ENCODE measurements around the gene SMARCA2.

DNA sequence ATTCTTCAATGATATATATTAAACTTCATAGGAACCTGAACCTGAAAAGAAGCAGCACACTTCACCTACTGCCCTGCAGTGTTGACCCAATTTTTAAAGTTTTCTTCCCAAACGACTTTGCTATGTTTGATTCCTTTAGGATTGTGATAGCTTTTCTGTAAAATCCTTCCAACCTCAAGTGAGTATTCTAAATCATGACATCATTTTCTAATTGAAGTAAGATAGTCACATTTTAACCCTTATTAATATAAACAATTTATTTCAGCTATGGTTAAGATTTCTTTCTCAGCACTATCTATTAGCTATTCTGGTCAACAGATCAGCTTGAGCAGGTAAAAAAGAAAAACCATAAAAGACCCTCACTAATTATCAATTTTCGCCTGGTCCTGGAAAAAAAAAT is 162.0 kb downstream of the SMARCA2 start:
- TF ChIP-seq, protein P1, sequence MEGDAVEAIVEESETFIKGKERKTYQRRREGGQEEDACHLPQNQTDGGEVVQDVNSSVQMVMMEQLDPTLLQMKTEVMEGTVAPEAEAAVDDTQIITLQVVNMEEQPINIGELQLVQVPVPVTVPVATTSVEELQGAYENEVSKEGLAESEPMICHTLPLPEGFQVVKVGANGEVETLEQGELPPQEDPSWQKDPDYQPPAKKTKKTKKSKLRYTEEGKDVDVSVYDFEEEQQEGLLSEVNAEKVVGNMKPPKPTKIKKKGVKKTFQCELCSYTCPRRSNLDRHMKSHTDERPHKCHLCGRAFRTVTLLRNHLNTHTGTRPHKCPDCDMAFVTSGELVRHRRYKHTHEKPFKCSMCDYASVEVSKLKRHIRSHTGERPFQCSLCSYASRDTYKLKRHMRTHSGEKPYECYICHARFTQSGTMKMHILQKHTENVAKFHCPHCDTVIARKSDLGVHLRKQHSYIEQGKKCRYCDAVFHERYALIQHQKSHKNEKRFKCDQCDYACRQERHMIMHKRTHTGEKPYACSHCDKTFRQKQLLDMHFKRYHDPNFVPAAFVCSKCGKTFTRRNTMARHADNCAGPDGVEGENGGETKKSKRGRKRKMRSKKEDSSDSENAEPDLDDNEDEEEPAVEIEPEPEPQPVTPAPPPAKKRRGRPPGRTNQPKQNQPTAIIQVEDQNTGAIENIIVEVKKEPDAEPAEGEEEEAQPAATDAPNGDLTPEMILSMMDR (IDR thresholded peaks at IDR 0.05), result no peak
- no peak for TF ChIP-seq POLR2A (IDR thresholded peaks at IDR 0.05)

Data from adrenal gland (tissue), 5 donors.